ENCODE data around the gene CD8B.

DNA sequence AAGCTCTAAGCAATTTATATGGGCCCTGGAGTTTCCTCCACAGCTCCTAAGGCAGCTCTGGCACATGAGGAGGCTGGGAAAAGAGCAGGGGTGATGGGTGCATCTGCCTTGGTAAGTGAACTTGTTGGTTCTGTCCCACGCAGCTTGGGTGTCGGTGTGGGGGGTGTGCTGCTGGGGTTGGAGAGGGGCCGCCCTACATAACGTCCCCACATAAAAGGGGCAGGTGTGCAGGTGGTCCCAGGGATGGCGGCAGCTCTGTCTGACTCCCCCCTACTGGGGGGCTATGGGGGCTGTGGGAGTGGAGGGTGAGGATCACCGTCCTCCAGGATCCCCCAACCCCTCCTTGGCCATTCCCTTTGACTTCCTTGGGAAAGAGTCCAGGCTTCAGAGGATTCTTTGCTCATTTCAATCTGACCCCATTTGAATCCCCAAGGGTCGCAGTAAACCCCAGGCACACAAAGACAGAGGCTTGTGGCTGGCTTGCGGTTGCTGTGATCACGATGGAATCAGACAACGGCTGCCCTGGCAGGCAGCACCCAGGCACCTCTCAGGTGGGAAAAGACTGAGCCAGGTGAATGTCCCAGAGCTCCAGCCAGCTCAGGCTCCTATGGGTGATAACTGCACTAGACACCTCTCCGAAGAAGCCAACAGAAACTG is 36.5 kb downstream of the CD8B start:
- no peak for TF ChIP-seq POLR2A (IDR thresholded peaks at IDR 0.05)
- no peak for TF ChIP-seq CTCF (IDR thresholded peaks at IDR 0.05)
- TF ChIP-seq POLR2AphosphoS5 (IDR thresholded peaks at IDR 0.05): no peak
- no peak for TF ChIP-seq EP300 (IDR thresholded peaks at IDR 0.05; ENCODE audit: low read depth)

All from transverse colon (tissue), 4 donors.